AG08395 (cell line): ENCODE results near the gene ASF1B.

Experiments used
- DNase-seq: peaks from one replicate; pipeline ENCODE4 v3.0.0; 2012; ENCODE audit warnings: mixed read lengths, low spot score

Gene ASF1B

GRCh38 chr19:14107581-14108461 lies 28.6 kb downstream of the ASF1B start:
- DNase-seq: no peak

DNA sequence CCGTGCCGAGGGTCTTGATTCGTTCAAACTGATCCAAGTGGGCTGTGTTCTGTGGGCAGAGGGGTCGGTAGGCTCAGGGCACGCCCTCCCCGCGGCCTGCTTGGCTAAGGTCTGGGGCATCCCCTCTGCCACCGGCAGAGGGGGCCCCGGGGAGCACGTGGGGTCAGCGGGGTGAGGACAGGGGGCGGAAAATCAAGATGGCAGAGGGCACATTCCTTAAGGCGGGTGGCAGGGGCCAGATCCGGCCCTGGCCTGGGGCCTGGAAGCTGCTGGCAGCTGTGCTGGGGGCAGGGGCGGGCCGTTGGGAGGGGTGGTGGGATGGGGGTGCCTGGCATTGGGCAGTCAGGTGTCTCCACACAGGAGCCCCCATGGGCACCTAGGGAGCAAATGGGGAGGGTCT lies 29.5 kb downstream of the ASF1B start:
- DNase-seq: no peak

DNA sequence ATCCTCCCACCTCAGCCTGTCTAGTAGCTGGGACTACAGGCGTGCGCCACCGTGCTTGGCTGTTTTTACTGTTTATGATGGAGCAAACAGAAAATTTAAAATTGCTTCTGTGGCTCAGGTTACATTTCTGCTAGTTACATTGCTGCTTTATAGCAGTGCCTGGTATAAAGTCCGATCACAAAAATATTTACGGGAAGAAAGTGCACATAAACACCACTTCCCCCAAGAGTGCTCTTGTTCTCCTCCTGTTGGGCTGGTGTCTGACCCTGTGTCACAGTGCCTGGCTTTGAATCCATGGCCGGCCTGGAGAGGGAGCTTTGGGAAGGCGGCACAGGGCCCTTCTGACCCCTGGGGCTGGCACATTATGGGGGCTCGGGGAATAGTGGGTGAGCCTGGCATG lies 30.7 kb downstream of the ASF1B start:
- no peak for DNase-seq

DNA sequence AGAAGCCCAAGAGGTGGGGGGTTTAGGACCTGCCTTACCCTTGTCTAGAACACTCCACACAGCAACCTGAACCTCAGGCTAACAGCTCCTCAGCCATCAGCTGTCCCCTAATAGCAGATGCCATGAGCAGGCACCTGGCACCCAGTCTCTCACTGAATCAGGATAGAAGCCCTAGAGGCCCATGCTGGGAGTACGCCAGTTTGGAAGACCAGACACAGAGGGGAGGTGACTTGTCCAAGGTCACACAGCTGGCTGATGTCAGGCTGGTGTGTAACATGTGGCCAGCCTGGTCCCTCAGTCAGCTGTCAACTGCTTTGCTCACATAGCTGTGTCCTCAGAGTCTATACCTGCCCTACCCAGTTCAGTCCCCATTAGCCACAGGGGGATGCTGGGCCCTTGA lies 33.1 kb downstream of the ASF1B start:
- no peak for DNase-seq

DNA sequence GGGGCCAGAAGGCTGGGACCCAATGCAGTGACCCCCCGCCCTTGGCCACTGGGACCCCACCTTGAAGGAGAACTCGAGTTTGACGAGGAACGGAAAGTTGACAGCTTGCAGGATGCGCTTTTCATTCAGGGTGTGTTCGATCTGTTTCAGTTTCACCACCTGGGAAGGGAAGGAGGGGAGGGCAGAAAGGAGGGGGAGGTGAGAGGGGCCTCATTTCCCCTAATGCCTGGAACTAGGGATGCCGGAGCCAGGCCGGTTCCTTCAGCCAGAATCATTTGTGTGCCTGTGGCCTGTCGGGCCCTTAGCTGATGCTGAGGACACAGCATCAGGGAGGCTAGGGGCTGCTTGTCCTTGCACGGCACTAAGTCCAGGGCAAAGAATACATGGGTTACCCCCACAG lies 33.6 kb downstream of the ASF1B start:
- no peak for DNase-seq

DNA sequence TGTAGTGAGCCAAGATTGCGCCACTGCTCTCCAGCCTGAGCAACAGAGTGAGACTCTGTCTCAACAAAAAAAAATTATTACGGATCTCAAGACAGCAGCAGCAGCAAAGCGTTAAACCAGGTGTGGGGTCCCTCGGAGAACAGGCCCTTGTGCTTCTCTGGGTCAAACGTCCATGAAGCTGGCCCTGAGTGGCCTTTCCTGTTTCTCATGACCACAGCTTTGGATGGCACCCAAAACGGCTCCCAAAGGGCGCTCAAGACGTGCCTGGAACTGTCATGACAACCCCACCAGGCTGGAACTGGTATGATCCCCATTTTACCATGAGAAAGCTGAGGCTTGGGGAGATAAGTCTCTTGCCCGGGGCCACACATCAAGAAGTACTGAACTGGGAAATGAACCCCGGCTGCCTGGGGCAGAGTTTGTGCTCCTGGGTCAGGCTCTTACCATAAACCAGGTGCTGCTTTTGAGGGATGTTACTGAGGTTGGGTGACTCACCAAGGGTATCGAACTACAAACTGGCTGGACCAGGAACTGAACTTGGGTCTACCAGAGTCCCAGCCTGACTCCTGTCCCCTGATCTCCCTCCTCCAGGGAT lies 34.2 kb downstream of the ASF1B start:
- DNase-seq: no peak

DNA sequence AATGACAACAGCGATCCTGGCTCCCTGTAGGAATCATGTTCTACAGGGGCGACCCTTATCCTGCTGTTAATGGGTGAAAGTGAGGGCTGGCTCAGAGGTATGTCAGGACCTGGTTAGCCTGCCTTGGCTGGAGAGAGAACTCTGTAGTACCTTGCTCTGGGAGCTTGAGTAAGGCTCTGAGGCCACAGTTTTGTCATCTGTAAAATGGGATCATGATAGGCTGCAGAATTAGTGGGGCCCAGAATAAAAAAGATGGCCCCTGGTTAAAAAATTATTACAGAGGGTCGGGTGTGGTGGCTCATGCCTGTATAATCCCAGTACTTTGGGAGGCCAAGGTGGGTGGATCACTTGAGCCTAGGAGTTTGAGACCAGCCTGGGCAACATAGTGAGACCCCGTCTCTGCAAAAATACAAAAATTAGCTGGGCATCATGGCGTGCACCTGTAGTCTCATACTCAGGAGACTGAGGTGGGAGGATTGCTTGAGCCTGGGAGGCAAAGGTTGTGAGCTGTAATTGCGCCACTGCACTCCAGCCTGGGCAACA lies 35.3 kb downstream of the ASF1B start:
- no peak for DNase-seq

DNA sequence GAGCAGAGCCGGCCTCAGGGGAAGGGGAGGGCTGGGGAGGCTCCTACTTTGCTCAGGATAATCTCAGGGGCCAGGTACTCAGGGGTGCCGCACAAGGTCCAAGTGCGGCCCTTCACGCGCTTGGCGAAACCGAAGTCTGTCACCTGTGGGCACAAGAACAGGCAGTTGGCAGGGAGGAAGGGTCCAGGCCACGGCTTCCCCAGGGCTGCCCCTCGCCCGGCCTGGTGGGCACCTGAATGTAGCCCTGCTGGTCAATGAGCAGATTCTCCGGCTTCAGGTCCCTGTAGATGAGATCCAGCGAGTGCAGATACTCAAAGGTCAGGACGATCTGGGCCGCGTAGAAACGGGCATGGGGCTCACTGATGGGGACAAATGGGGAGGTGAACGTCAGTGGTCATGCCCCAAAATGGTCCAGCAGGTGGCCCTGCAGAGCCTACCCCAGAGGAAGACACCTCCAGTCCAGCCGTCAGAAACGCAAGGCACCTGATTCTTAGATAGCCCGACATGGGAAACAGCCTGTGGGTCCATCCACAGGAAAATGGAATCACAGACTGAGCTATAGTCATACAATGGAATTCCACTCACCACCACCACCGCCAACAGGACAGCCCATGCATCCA lies 38.7 kb downstream of the ASF1B start:
- DNase-seq: no peak

- no peak for DNase-seq
Observed at GRCh38 chr19:14096272-14096992, 40.0 kb downstream of the ASF1B start.

GRCh38 chr19:14094854-14095253 lies 41.5 kb downstream of the ASF1B start:
- no peak for DNase-seq

GRCh38 chr19:14093117-14093823 lies 43.1 kb downstream of the ASF1B start:
- no peak for DNase-seq

DNA sequence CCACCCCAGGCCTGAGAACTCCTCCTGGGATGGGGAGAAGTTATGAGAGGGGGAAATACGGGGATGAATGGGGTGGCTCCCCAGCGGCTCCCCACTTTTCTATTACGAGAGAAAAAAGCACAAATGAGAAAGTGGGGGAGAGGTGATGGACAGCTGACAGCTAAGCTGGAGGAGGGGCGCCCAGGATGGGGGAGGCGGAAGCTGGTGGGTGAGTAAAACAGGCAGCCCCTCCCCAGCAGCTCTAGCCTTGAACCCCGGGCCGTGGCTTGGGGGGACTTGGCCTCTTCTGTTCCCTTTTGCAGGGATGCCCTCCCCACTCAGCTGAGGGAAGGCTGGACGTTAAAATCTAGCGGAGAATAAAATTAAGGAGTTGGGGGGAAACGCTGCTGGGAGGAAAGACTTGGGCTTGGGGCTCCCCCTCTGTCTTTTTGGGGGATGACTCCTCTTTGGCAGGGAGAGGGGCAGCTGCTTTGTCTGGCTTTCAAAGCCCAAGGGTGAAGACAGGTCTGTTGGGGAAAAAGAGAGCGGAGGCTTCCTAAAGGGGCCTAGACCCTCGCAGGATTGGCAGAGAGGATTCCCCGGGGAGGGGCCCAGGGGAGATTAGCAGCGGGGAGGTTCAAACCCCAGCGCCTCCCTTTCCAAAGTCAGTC lies 44.5 kb downstream of the ASF1B start:
- DNase-seq: no peak

- peak; percentile 86 for DNase-seq
Observed at GRCh38 chr19:14091081-14091812, 45.1 kb downstream of the ASF1B start.

GRCh38 chr19:14090509-14091080 lies 45.8 kb downstream of the ASF1B start, which contains the start of gene SAMD1:
SAMD1 (minus strand) TSS chr19:14090751.
- DNase-seq: peak; percentile 89

- peak; percentile 51 for DNase-seq
Observed at GRCh38 chr19:14089662-14090508, 46.5 kb downstream of the ASF1B start.

DNA sequence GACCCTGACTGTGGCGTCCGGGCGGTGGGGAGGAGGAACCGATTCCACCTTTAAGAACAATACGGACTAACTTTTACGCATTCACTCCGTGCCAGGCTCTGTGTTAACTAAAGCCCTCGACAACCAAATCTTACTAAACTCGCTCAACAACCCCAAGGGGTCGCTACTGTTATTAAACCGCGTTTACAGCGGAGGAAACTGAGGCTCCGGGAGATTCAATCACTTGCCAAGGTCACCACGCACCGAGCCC lies 47.1 kb downstream of the ASF1B start:
- no peak for DNase-seq

GRCh38 chr19:14088634-14089411 lies 47.6 kb downstream of the ASF1B start:
- DNase-seq: no peak

- no peak for DNase-seq
Observed at GRCh38 chr19:14086098-14086497, 50.3 kb downstream of the ASF1B start.
